ENCODE data around the gene ADGRG4. TPM values are rescaled to one million over a fixed set of nuclear protein-coding genes. Genes with fewer than 3 reads are reported as not detected.

Gene ADGRG4
- total and polyA plus RNA-seq, 11 donors: 0.04 to 0.07 TPM; not detected in 9

- Histone ChIP-seq H3K4me3 (no peak overlapping the region), H3K4me1 (no peaks in the 10 kb centered on the region), H3K36me3 (no peaks in the 10 kb centered on the region), H3K27ac (no peak overlapping the region), H3K9me3 (no peaks in the 10 kb centered on the region), H3K27me3 (peaks cover 0 to 6% (median 0%) of the 10 kb centered on the region in 9 donors)
- TF ChIP-seq POLR2A (IDR thresholded peaks at IDR 0.05): no peak
- TF ChIP-seq, protein P1, sequence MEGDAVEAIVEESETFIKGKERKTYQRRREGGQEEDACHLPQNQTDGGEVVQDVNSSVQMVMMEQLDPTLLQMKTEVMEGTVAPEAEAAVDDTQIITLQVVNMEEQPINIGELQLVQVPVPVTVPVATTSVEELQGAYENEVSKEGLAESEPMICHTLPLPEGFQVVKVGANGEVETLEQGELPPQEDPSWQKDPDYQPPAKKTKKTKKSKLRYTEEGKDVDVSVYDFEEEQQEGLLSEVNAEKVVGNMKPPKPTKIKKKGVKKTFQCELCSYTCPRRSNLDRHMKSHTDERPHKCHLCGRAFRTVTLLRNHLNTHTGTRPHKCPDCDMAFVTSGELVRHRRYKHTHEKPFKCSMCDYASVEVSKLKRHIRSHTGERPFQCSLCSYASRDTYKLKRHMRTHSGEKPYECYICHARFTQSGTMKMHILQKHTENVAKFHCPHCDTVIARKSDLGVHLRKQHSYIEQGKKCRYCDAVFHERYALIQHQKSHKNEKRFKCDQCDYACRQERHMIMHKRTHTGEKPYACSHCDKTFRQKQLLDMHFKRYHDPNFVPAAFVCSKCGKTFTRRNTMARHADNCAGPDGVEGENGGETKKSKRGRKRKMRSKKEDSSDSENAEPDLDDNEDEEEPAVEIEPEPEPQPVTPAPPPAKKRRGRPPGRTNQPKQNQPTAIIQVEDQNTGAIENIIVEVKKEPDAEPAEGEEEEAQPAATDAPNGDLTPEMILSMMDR (IDR thresholded peaks at IDR 0.05): no peak
- 85 to 91% (median 87%) methylated on average over 6 of the region's 6 CpGs for WGBS, 4 donors
- ATAC-seq (no peak), DNase-seq (no peak)
- intact Hi-C loops (cut with DNase I): no loop called here
Measured at GRCh38 chrX:136446208-136446607, 145.4 kb downstream of the ADGRG4 start.

DNA sequence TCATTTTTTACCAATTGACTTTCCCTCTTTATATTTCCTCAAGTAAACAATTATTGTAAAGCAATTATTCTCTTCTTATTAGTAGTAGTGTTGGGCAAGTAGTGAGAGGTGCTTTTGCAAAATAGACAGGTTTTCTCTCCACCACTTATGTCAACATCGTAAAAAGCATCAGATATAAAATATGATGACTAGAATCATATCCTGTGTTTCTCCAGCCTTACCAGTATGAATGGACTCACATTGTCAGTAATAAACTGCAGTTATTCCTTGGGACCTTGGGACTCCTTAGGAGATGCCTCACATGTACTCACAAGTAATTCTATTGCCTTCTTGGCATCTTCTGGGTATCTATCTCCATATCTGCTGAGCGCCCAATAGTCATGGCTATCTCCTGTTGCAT lies 146.5 kb downstream of the ADGRG4 start:
- no peak for DNase-seq
- WGBS, 4 donors: 62 to 88% (median 83%) methylated on average over 2 of the region's 2 CpGs
- H3K27ac ChIP-seq: no peak overlapping the region
- H3K9me3 ChIP-seq: no peaks in the 10 kb centered on the region
- intact Hi-C loops (cut with DNase I): no loop called here
- no peak overlapping the region for H3K4me3 ChIP-seq
- no peaks in the 10 kb centered on the region for H3K36me3 ChIP-seq
- ATAC-seq: no peak
- no peaks in the 10 kb centered on the region for H3K4me1 ChIP-seq
- TF ChIP-seq, protein P1 (IDR thresholded peaks at IDR 0.05): no peak
- TF ChIP-seq POLR2A (IDR thresholded peaks at IDR 0.05): no peak
- H3K27me3 ChIP-seq: peaks cover 0 to 6% (median 0%) of the 10 kb centered on the region in 9 donors

- H3K36me3 ChIP-seq: no peaks in the 10 kb centered on the region
- H3K4me1 ChIP-seq: no peaks in the 10 kb centered on the region
- intact Hi-C loops (cut with DNase I): no loop called here
- DNase-seq: no peak
- H3K27ac ChIP-seq: no peak overlapping the region
- no peak for ATAC-seq
- TF ChIP-seq, protein P1 (IDR thresholded peaks at IDR 0.05): no peak
- TF ChIP-seq POLR2A (IDR thresholded peaks at IDR 0.05): no peak
- peaks cover 0 to 6% (median 0%) of the 10 kb centered on the region in 9 donors for H3K27me3 ChIP-seq
- H3K9me3 ChIP-seq: no peaks in the 10 kb centered on the region
- no peak overlapping the region for H3K4me3 ChIP-seq
Measured at GRCh38 chrX:136447968-136448367, 147.2 kb downstream of the ADGRG4 start.

- no peak for DNase-seq
- intact Hi-C loops (cut with DNase I): no loop called here
- H3K27ac ChIP-seq: no peak overlapping the region
- H3K4me3 ChIP-seq: no peak overlapping the region
- H3K4me1 ChIP-seq: no peaks in the 10 kb centered on the region
- peaks cover 0 to 6% (median 0%) of the 10 kb centered on the region in 9 donors for H3K27me3 ChIP-seq
- WGBS, 4 donors: 50 to 75% (median 58%) methylated on average over 8 of the region's 8 CpGs
- no peaks in the 10 kb centered on the region for H3K36me3 ChIP-seq
- ATAC-seq: no peak
- TF ChIP-seq POLR2A (IDR thresholded peaks at IDR 0.05): no peak
- TF ChIP-seq, protein P1 (IDR thresholded peaks at IDR 0.05): no peak
- no peaks in the 10 kb centered on the region for H3K9me3 ChIP-seq
Measured at GRCh38 chrX:136450050-136450830, 149.5 kb downstream of the ADGRG4 start.

Measured in heart left ventricle (tissue), 16 donors.